PFSK-1 (cell line): Measurements from ENCODE around the gene NGFR.

ENCODE experiments used
- FOXP2 ChIP-seq: optimal IDR thresholded peaks from 2 replicates; pipeline ENCODE3; 2011; ENCODE audit warnings: borderline replicate concordance, control low read depth, inconsistent platforms; ENCODE audit not compliant: insufficient read depth; ENCODE audit errors: extremely low read length, extremely low read depth
- POLR2AphosphoS5 ChIP-seq: IDR thresholded peaks from 2 replicates; pipeline ENCODE4 v1.6.1; 2012; ENCODE audit warnings: low read depth, mild to moderate bottlenecking, control low read depth, low read length, moderate library complexity
- SIN3A ChIP-seq: IDR thresholded peaks from 2 replicates; pipeline ENCODE4 v1.6.1; 2012; ENCODE audit warnings: mild to moderate bottlenecking, low read length, moderate library complexity, borderline replicate concordance; ENCODE audit not compliant: insufficient read depth
- TAF1 ChIP-seq: IDR thresholded peaks from 2 replicates; pipeline ENCODE4 v1.6.1; 2012; ENCODE audit warnings: low read length, control low read depth, borderline replicate concordance; ENCODE audit not compliant: insufficient read depth
- TF ChIP-seq, protein P1 (sequence below), 2 experiments: IDR thresholded peaks; 2 replicates each; pipeline versions ENCODE4 v1.6.1 to v1.8.0; 2011 to 2012; ENCODE audit warnings: low read depth in 2 of 2, low read length in 2 of 2, control low read depth in 1 of 2, inconsistent platforms in 1 of 2, mild to moderate bottlenecking in 1 of 2, moderate library complexity in 1 of 2; ENCODE audit not compliant: insufficient read depth in 1 of 2

Gene NGFR

DNA sequence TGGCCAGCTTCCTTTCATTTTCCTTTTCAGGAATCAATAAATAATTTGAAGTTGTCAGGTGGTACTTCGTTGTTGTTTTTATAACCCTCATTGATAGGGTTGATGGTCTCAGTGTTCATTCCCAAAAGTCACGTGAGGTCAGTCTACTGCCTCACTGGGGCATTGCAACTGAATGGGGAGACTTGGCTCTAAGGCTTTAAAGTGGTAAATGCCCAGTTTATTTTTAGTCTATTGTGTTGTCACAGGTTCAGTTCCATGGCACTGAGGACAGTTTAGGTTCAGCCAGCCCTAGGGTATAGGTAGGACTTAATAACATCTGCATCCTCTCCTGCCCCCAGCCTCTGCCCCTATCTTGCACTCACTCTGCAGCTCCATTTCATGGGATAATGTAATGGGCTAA is 33.5 kb upstream of the NGFR start:
- no peak for TF ChIP-seq TAF1
- no peak for TF ChIP-seq POLR2AphosphoS5
- no peak for TF ChIP-seq SIN3A
- no peak for TF ChIP-seq FOXP2
- TF ChIP-seq, protein P1, sequence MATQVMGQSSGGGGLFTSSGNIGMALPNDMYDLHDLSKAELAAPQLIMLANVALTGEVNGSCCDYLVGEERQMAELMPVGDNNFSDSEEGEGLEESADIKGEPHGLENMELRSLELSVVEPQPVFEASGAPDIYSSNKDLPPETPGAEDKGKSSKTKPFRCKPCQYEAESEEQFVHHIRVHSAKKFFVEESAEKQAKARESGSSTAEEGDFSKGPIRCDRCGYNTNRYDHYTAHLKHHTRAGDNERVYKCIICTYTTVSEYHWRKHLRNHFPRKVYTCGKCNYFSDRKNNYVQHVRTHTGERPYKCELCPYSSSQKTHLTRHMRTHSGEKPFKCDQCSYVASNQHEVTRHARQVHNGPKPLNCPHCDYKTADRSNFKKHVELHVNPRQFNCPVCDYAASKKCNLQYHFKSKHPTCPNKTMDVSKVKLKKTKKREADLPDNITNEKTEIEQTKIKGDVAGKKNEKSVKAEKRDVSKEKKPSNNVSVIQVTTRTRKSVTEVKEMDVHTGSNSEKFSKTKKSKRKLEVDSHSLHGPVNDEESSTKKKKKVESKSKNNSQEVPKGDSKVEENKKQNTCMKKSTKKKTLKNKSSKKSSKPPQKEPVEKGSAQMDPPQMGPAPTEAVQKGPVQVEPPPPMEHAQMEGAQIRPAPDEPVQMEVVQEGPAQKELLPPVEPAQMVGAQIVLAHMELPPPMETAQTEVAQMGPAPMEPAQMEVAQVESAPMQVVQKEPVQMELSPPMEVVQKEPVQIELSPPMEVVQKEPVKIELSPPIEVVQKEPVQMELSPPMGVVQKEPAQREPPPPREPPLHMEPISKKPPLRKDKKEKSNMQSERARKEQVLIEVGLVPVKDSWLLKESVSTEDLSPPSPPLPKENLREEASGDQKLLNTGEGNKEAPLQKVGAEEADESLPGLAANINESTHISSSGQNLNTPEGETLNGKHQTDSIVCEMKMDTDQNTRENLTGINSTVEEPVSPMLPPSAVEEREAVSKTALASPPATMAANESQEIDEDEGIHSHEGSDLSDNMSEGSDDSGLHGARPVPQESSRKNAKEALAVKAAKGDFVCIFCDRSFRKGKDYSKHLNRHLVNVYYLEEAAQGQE (IDR thresholded peaks at IDR 0.05; ENCODE audit: insufficient read depth in 1 of 2, low read depth in 2 of 2, low read length in 2 of 2), result no peak

- no peak for TF ChIP-seq TAF1
- TF ChIP-seq, protein P1 (IDR thresholded peaks at IDR 0.05; ENCODE audit: insufficient read depth in 1 of 2, low read depth in 2 of 2, low read length in 2 of 2), result no peak
- no peak for TF ChIP-seq FOXP2
- no peak for TF ChIP-seq POLR2AphosphoS5
- no peak for TF ChIP-seq SIN3A
Observed at GRCh38 chr17:49464049-49464448, 31.0 kb upstream of the NGFR start.

DNA sequence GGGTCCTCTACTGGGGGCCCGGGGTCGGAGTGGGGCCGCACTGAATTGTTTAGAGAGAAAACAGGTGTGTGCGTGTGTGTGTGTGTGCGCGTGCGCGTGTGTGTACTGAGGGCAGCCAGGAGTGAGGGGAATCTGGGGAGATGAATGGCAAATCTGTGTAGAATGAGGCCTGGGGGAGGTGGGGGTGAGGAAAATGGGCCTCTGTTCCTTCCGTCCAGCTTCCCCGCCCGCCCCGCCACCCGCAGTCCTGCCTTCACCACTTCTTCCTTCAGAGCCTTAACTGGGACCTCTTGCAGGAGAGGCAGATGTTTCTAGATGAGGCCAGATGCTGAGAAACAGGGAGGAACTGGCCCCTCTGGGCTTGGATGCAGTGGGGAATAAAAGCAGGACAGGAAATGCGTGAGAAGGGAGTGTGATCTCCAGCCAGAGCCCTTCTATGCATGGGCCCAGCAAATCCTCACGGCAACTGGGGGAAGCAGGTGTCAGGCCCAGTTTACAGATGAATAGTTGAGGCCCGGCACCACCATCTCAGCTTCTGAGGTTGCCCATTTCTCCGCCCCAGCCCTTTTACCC is 29.7 kb upstream of the NGFR start:
- no peak for TF ChIP-seq TAF1
- TF ChIP-seq POLR2AphosphoS5, result no peak
- TF ChIP-seq, protein P1 (IDR thresholded peaks at IDR 0.05; ENCODE audit: insufficient read depth in 1 of 2, low read depth in 2 of 2, low read length in 2 of 2), result no peak
- no peak for TF ChIP-seq SIN3A
- no peak for TF ChIP-seq FOXP2

DNA sequence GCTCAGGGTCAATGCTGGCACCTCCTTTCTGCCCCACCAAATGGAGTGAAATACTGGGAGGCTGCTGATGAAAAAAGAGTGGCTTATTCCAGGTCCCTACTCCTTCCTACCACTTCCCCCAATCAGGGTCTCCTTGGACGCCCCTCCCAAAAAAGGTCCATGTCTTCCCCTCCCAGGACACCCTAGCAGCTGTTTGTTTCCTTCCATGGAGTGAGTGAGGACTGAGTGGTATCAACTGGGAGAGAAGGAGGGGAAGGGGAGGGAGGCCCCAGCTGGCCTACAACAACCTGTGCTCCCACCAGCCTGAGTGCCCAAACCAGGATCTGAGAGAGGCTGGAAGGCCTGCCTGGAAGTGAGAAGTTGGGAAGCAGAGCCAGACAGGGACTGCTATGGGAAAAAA is 28.7 kb upstream of the NGFR start:
- TF ChIP-seq POLR2AphosphoS5, result no peak
- no peak for TF ChIP-seq FOXP2
- TF ChIP-seq SIN3A, result no peak
- TF ChIP-seq, protein P1 (IDR thresholded peaks at IDR 0.05; ENCODE audit: insufficient read depth in 1 of 2, low read depth in 2 of 2, low read length in 2 of 2), result no peak
- no peak for TF ChIP-seq TAF1
